GM12873 (cell line): Measurements from ENCODE around the gene EDEM1.

Experiments
- CTCF ChIP-seq: IDR thresholded peaks from 2 replicates; pipeline ENCODE4 v1.5.1; 2012; ENCODE audit warnings: low read depth, mild to moderate bottlenecking, moderate library complexity, low read length, control low read depth; ENCODE audit not compliant: insufficient read depth; ENCODE audit errors: missing control alignments

The EDEM1 gene

GRCh38 chr3:5231074-5231473, 43.6 kb downstream of the EDEM1 start:
- TF ChIP-seq CTCF = no peak

- TF ChIP-seq CTCF = no peak
Measured at GRCh38 chr3:5231487-5231886, 44.0 kb downstream of the EDEM1 start.

- no peak for TF ChIP-seq CTCF
Measured at GRCh38 chr3:5232570-5232969, 45.1 kb downstream of the EDEM1 start.

- no peak for TF ChIP-seq CTCF
Measured at GRCh38 chr3:5233026-5233425, 45.5 kb downstream of the EDEM1 start.

GRCh38 chr3:5235655-5236054, 48.1 kb downstream of the EDEM1 start:
- TF ChIP-seq CTCF = no peak

- TF ChIP-seq CTCF = no peak
Measured at GRCh38 chr3:5238545-5238944, 51.0 kb downstream of the EDEM1 start.

- no peak for TF ChIP-seq CTCF
Measured at GRCh38 chr3:5239602-5240001, 52.1 kb downstream of the EDEM1 start.
